ENCODE results near the gene SLC25A51.

DNA sequence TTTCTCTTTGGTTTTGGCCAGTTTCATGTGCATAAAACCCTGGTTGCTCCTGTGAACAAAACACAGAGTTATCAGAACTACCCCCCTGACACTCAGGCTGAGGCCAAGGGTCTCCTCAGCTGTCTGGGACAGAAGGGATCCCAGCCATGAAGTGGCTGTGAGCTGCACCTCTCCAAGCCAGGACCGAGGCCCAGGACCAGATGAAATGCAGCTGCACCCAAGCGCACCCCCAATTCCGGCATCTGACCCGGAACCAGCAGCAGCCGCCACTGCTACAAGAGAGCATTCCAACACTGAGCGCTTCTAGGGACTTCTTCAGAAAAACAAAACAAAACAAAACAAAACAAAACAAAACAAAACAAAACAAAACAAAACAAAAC, 16.0 kb upstream of the SLC25A51 start:
- TF ChIP-seq POLR2AphosphoS5 (IDR thresholded peaks at IDR 0.05; ENCODE audit: borderline replicate concordance, low read depth, low read length) (no peak), EZH2 (IDR thresholded peaks at IDR 0.05) (no peak)

All from SK-N-MC (cell line).